SK-N-SH (cell line): ENCODE measurements around the gene LCN10. TPM values are rescaled to one million over a fixed set of nuclear protein-coding genes. Genes with fewer than 3 reads are reported as not detected.

Experiments used
- CTCF ChIA-PET: fragments of 300-600, 350-600 bp; formaldehyde crosslinking; extraction: SDS; loops from one replicate; lab custom pipeline; 2021; lab: Yijun Ruan, JAX
- POLR2A ChIA-PET: fragments of 350-600 bp; sonication (Branson Sonifier 250); formaldehyde crosslinking; extraction: SDS; loops from one replicate; lab custom pipeline; 2020; ENCODE audit warnings: antibody characterized with exemption, inconsistent platforms; lab: Yijun Ruan, JAX
- DNase-seq: peaks from one replicate; pipeline ENCODE4 v3.0.0; 2012
- H2AFZ ChIP-seq: fragments of 200-600 bp; sonication (generic); 2 replicates; pipeline ENCODE4 v1.8.1; 2016; ENCODE audit warnings: antibody characterized with exemption, mild to moderate bottlenecking, low read depth
- H3F3A ChIP-seq: fragments of 200-600 bp; sonication (generic); replicated peaks from 2 replicates; pipeline ENCODE3; 2016; ENCODE audit warnings: antibody characterized with exemption, mild to moderate bottlenecking; ENCODE audit not compliant: insufficient read depth
- H3K27ac ChIP-seq, 2 experiments: fragments of 200-500 bp in 1 of 2; fragments of 200-600 bp in 1 of 2; sonication (Bioruptor generic) in 1 of 2; sonication (generic), shearing (Covaris generic) in 1 of 2; 2 replicates each; pipeline versions ENCODE4 v1.5.1 to v1.6.1; 2014 to 2016; ENCODE audit warnings: low read depth in 2 of 2, inconsistent platforms in 1 of 2, low read length in 1 of 2, mild to moderate bottlenecking in 1 of 2, mixed read lengths in 1 of 2
- H3K27me3 ChIP-seq: fragments of 200-600 bp; sonication (generic), shearing (Covaris generic); 2 replicates; pipeline ENCODE4 v1.6.1; 2016; ENCODE audit warnings: mixed run types; ENCODE audit not compliant: insufficient read depth
- H3K36me3 ChIP-seq, 2 experiments: fragments of 200-500 bp in 1 of 2; fragments of 200-600 bp in 1 of 2; sonication (Bioruptor generic) in 1 of 2; sonication (generic) in 1 of 2; replicated peaks in 1 of 2; 2 replicates each; pipeline versions ENCODE3 to v1.5.1; 2014 to 2016; ENCODE audit warnings: low read length in 1 of 2, mild to moderate bottlenecking in 1 of 2; ENCODE audit not compliant: insufficient read depth in 2 of 2, control insufficient read depth in 1 of 2
- H3K4me1 ChIP-seq, 2 experiments: fragments of 200-500 bp in 1 of 2; fragments of 200-600 bp in 1 of 2; sonication (Bioruptor generic) in 1 of 2; sonication (generic), shearing (Covaris generic) in 1 of 2; 2 replicates each; pipeline versions ENCODE4 v1.5.1 to v1.6.1; 2014 to 2016; ENCODE audit warnings: low read depth in 1 of 2, low read length in 1 of 2, mixed run types in 1 of 2; ENCODE audit not compliant: insufficient read depth in 2 of 2, control insufficient read depth in 1 of 2
- H3K4me2 ChIP-seq: fragments of 200-600 bp; sonication (generic), shearing (Covaris generic); 2 replicates; pipeline ENCODE4 v1.6.1; 2017; ENCODE audit warnings: mixed run types
- H3K4me3 ChIP-seq, 2 experiments: fragments of 200-500 bp in 1 of 2; fragments of 200-600 bp in 1 of 2; sonication (Bioruptor generic) in 1 of 2; sonication (generic), shearing (Covaris generic) in 1 of 2; 2 replicates each; pipeline versions ENCODE4 v1.5.1 to v1.8.1; 2014 to 2016; ENCODE audit warnings: low read depth in 2 of 2, inconsistent platforms in 1 of 2, low read length in 1 of 2, mild to moderate bottlenecking in 1 of 2, mixed read lengths in 1 of 2, moderate library complexity in 1 of 2
- H3K79me2 ChIP-seq: fragments of 200-600 bp; sonication (generic); 2 replicates; pipeline ENCODE4 v1.8.1; 2017; ENCODE audit warnings: mild to moderate bottlenecking; ENCODE audit not compliant: insufficient read depth
- H3K9ac ChIP-seq: fragments of 200-600 bp; sonication (generic); 2 replicates; pipeline ENCODE4 v1.6.1; 2017; ENCODE audit warnings: mixed run types
- H3K9me2 ChIP-seq: fragments of 200-600 bp; sonication (generic); 2 replicates; pipeline ENCODE4 v1.6.1; 2017; ENCODE audit warnings: mixed run types
- H3K9me3 ChIP-seq: fragments of 200-600 bp; sonication (generic); 2 replicates; pipeline ENCODE4 v1.6.1; 2017; ENCODE audit warnings: mixed run types, mild to moderate bottlenecking, moderate library complexity
- H4K20me1 ChIP-seq: fragments of 200-600 bp; sonication (generic); 2 replicates; pipeline ENCODE4 v1.6.1; 2017; ENCODE audit warnings: mild to moderate bottlenecking, mixed run types; ENCODE audit not compliant: insufficient read depth
- ELF1 ChIP-seq: IDR thresholded peaks from 2 replicates; pipeline ENCODE4 v1.4.0; 2012
- EP300 ChIP-seq, 2 experiments: IDR thresholded peaks; 2 replicates each; pipeline versions ENCODE4 v1.4.0 to v1.6.1; 2012; ENCODE audit warnings: borderline replicate concordance in 1 of 2, low read depth in 1 of 2, low read length in 1 of 2
- FOSL2 ChIP-seq: IDR thresholded peaks from 2 replicates; pipeline ENCODE4 v1.4.0; 2012; ENCODE audit warnings: low read depth, mild to moderate bottlenecking, moderate library complexity, borderline replicate concordance
- FOXJ3 ChIP-seq: sonication (generic); formaldehyde crosslinking; IDR thresholded peaks from 2 replicates; pipeline ENCODE4 v1.5.1; 2020; ENCODE audit warnings: mild to moderate bottlenecking, missing genetic modification reagents
- FOXM1 ChIP-seq: IDR thresholded peaks from 2 replicates; pipeline ENCODE4 v1.4.0; 2012; ENCODE audit warnings: low read depth, mild to moderate bottlenecking
- GABPA ChIP-seq: IDR thresholded peaks from 2 replicates; pipeline ENCODE4 v1.4.0; 2012; ENCODE audit warnings: low read depth, mild to moderate bottlenecking
- MEF2A ChIP-seq: IDR thresholded peaks from 2 replicates; pipeline ENCODE4 v1.4.0; 2012; ENCODE audit warnings: low read depth, borderline replicate concordance
- MXI1 ChIP-seq: IDR thresholded peaks from 2 replicates; pipeline ENCODE4 v1.6.1; 2012; ENCODE audit warnings: mild to moderate bottlenecking, low read depth, low read length, improper control_type of control experiment
- NFIC ChIP-seq: IDR thresholded peaks from 2 replicates; pipeline ENCODE4 v1.4.0; 2012; ENCODE audit warnings: borderline replicate concordance
- NRF1 ChIP-seq: IDR thresholded peaks from 2 replicates; pipeline ENCODE4 v1.6.1; 2012; ENCODE audit warnings: low read depth, mild to moderate bottlenecking, low read length
- POLR2AphosphoS5 ChIP-seq: IDR thresholded peaks from 2 replicates; pipeline ENCODE4 v1.6.1; 2012; ENCODE audit warnings: low read depth, low read length
- RAD21 ChIP-seq: IDR thresholded peaks from 2 replicates; pipeline ENCODE4 v1.6.1; 2012; ENCODE audit warnings: mild to moderate bottlenecking, low read length
- RCOR1 ChIP-seq: fragments of 150-350 bp; IDR thresholded peaks from 2 replicates; pipeline ENCODE4 v1.6.1; 2017; ENCODE audit warnings: antibody characterized with exemption, low read length
- RXRA ChIP-seq: IDR thresholded peaks from 2 replicates; pipeline ENCODE4 v1.4.0; 2012; ENCODE audit warnings: low read depth, mild to moderate bottlenecking, borderline replicate concordance
- SIN3A ChIP-seq: IDR thresholded peaks from 2 replicates; pipeline ENCODE4 v1.6.1; 2012; ENCODE audit warnings: low read depth, mild to moderate bottlenecking, low read length, moderate library complexity, borderline replicate concordance
- SMC3 ChIP-seq: IDR thresholded peaks from 2 replicates; pipeline ENCODE4 v1.6.1; 2012; ENCODE audit warnings: low read depth, low read length, improper control_type of control experiment
- TCF12 ChIP-seq: IDR thresholded peaks from 2 replicates; pipeline ENCODE4 v1.4.0; 2012
- WGBS: methylation state at CpG from one replicate; pipeline ENCODE4 v1.1.6; 2017; ENCODE audit warnings: low lambda C conversion rate; 5-methylcytosine and 5-hydroxymethylcytosine counted together
- polyA plus RNA-seq, 3 experiments: library from polyadenylated mRNA; depleted of rRNA; stranded (reverse); fragments of >200 nt; gene quantifications; 2 replicates each; pipeline ENCODE4 v1.2.3, GENCODE V29; 2012
- TF ChIP-seq, protein P1 (sequence below): IDR thresholded peaks from 2 replicates; pipeline ENCODE4 v1.4.0; 2012; ENCODE audit warnings: low read depth, borderline replicate concordance
- TF ChIP-seq, protein P2 (sequence below): IDR thresholded peaks from 2 replicates; pipeline ENCODE4 v1.4.0; 2012; ENCODE audit warnings: low read depth
- TF ChIP-seq, protein P3 (sequence below): fragments of 150-350 bp; IDR thresholded peaks from 2 replicates; pipeline ENCODE4 v1.6.1; 2016; ENCODE audit warnings: mild to moderate bottlenecking, low read depth, low read length

Gene LCN10
- polyA plus RNA-seq, 1 of the 3 experiments (the other 2 are of a cell fraction), result not detected

DNA sequence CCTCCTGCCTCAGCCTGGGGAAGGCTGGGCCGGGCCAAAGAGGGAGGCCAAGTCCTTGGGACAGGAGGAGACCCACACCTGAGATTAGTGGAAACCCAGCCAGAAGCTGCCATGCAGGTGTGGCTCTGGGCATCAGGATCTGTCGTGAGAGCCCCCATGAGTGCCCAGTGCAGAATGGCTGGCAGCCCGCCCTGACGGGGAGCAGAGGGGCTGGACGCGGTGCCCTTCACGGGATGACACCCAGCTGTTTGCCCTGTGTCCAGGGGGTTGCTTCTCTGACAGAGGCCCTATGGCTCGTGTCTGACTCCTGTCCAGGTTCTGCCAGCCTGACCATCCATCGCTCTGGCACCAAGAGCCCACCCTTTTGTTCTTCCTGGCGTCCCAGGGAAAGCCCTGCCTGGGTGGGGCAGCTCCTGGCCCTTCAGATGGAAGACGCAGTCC, 21.8 kb downstream of the LCN10 start:
- no peak overlapping the region for H3K27ac ChIP-seq
- TF ChIP-seq NRF1 (no peak), RCOR1 (no peak), ELF1 (no peak), RAD21 (no peak)
- TF ChIP-seq, protein P1, sequence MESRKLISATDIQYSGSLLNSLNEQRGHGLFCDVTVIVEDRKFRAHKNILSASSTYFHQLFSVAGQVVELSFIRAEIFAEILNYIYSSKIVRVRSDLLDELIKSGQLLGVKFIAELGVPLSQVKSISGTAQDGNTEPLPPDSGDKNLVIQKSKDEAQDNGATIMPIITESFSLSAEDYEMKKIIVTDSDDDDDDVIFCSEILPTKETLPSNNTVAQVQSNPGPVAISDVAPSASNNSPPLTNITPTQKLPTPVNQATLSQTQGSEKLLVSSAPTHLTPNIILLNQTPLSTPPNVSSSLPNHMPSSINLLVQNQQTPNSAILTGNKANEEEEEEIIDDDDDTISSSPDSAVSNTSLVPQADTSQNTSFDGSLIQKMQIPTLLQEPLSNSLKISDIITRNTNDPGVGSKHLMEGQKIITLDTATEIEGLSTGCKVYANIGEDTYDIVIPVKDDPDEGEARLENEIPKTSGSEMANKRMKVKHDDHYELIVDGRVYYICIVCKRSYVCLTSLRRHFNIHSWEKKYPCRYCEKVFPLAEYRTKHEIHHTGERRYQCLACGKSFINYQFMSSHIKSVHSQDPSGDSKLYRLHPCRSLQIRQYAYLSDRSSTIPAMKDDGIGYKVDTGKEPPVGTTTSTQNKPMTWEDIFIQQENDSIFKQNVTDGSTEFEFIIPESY, result no peak
- TF ChIP-seq, protein P2, sequence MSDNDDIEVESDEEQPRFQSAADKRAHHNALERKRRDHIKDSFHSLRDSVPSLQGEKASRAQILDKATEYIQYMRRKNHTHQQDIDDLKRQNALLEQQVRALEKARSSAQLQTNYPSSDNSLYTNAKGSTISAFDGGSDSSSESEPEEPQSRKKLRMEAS, result no peak
- TF ChIP-seq, all 33 proteins: peak for 0
- peaks cover 21% of the 10 kb centered on the region for H3K79me2 ChIP-seq
- peaks cover 22% of the 10 kb centered on the region for H3F3A ChIP-seq
- DNase-seq, result no peak
- POLR2A ChIA-PET, result interaction anchor here (1.2 kb wide), 1 partner anchor 74 kb away, joined by 3 read pairs; no protein-coding TSS in a partner anchor
- H4K20me1 ChIP-seq, result peaks cover 52% of the 10 kb centered on the region
- no peak overlapping the region for H2AFZ ChIP-seq
- H3K36me3 ChIP-seq, result peaks cover 18 to 31% of the 10 kb centered on the region in 2 experiments
- no peaks in the 10 kb centered on the region for H3K9me2 ChIP-seq
- peaks cover 3 to 9% of the 10 kb centered on the region in 2 experiments; a peak in 1 of 4 replicates for H3K4me1 ChIP-seq
- 0 out of 2 replicates have a peak overlapping the region, but pooled peaks have one; percentile 15 for H3K4me2 ChIP-seq
- no peak overlapping the region for H3K9ac ChIP-seq
- CTCF ChIA-PET, result interaction anchor here (1.1 to 2.7 kb wide), 3 partner anchors 10 to 49 kb away, joined by 3 to 13 read pairs (median 9); partner anchors contain the start of gene LCN8
- 64% methylated on average over 5 of the region's 11 CpGs for WGBS
- no peaks in the 10 kb centered on the region for H3K9me3 ChIP-seq
- no peak overlapping the region for H3K4me3 ChIP-seq
- H3K27me3 ChIP-seq, result no peaks in the 10 kb centered on the region

DNA sequence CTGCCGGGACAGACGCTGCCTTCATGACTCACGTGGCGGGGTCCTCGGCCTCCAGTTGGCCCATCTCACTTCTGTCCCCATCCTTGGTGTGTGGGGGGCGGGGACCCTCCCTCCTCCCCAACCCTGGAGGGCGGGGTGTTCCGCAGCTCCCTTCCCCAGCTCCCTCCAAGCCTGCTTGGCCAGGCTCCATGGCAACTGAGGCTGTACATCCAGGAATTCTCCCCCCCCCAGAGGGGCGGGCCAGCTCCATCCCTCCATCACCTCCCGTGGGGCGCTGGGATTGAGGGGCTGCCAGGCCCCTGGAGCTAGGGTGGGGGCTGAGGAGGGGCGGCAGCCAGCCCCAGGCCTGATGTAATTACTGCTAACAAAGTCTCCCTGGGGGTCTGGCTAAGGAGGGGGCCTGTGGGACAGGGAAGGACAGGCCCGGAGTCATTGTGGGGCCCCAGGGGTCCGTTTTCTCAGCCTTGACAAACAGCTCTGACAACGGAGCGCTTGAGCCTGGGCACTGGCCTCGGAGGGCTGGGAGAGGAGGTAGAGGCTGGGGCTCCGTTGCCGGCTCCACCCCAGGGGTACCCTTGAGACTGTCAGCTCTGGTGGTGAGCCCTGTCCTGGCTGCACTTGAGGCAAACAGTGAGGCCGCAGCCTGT, 22.4 kb downstream of the LCN10 start:
- H3K79me2 ChIP-seq, result peaks cover 16% of the 10 kb centered on the region
- ChIA-PET CTCF (interaction anchor here (0.6 to 2.7 kb wide), 3 partner anchors 38 to 72 kb away, joined by 3 to 13 read pairs (median 9); partner anchors contain the start of gene LCN8), POLR2A (interaction anchor here (1.2 kb wide), 1 partner anchor 73 kb away, joined by 3 read pairs; no protein-coding TSS in a partner anchor)
- no peak for TF ChIP-seq NRF1
- TF ChIP-seq TCF12, result no peak
- TF ChIP-seq RCOR1, result no peak
- no peak for TF ChIP-seq SIN3A
- TF ChIP-seq POLR2AphosphoS5, result no peak
- no peak for TF ChIP-seq FOXM1
- TF ChIP-seq MXI1, result no peak
- TF ChIP-seq FOXJ3, result no peak
- no peak for TF ChIP-seq NFIC
- TF ChIP-seq FOSL2, result no peak
- TF ChIP-seq, protein P3, sequence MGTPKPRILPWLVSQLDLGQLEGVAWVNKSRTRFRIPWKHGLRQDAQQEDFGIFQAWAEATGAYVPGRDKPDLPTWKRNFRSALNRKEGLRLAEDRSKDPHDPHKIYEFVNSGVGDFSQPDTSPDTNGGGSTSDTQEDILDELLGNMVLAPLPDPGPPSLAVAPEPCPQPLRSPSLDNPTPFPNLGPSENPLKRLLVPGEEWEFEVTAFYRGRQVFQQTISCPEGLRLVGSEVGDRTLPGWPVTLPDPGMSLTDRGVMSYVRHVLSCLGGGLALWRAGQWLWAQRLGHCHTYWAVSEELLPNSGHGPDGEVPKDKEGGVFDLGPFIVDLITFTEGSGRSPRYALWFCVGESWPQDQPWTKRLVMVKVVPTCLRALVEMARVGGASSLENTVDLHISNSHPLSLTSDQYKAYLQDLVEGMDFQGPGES, result no peak
- TF ChIP-seq SMC3, result no peak
- TF ChIP-seq RAD21, result no peak
- no peak for TF ChIP-seq MEF2A
- TF ChIP-seq GABPA, result no peak
- no peak for TF ChIP-seq EP300 (IDR thresholded peaks at IDR 0.05; ENCODE audit: borderline replicate concordance in 1 of 2, low read depth in 1 of 2, low read length in 1 of 2)
- TF ChIP-seq RXRA, result no peak
- WGBS, result 86% methylated on average over 13 of the region's 20 CpGs
- peaks cover 13 to 29% of the 10 kb centered on the region in 2 experiments for H3K36me3 ChIP-seq
- no peak overlapping the region for H3K4me3 ChIP-seq
- H3F3A ChIP-seq, result peaks cover 18% of the 10 kb centered on the region
- no peak overlapping the region for H2AFZ ChIP-seq
- DNase-seq, result no peak
- H3K27me3 ChIP-seq, result no peaks in the 10 kb centered on the region
- peaks cover 0 to 4% of the 10 kb centered on the region in 2 experiments; a peak in 1 of 4 replicates for H3K4me1 ChIP-seq
- H3K9me3 ChIP-seq, result no peaks in the 10 kb centered on the region
- H3K9ac ChIP-seq, result no peak overlapping the region
- H3K9me2 ChIP-seq, result no peaks in the 10 kb centered on the region
- H3K4me2 ChIP-seq, result no peak overlapping the region
- peaks cover 46% of the 10 kb centered on the region for H4K20me1 ChIP-seq
- H3K27ac ChIP-seq, result peak overlapping the region in 1 of 2 experiments; percentile 22; a peak in 1 of 4 replicates
